Muscle of leg (tissue), 11 donors: Measurements from ENCODE around the gene ZC3H12A. TPM values are rescaled to one million over a fixed set of nuclear protein-coding genes. Genes with fewer than 3 reads are reported as not detected.
"Not testable (repeated sequence)": the region's sequence is repeated elsewhere in the genome, so short reads cannot be mapped to it uniquely, and the experiment has no call there.

Source experiments
- DNase-seq: peaks from one replicate; pipeline ENCODE4 v3.0.0; 2013
- H3K27ac ChIP-seq: one replicate; pipeline ENCODE4 v1.5.1; 2013; ENCODE audit warnings: mild to moderate bottlenecking, low read length, control low read depth
- H3K27me3 ChIP-seq: one replicate; pipeline ENCODE4 v1.6.1; 2013; ENCODE audit warnings: low read length; ENCODE audit not compliant: control insufficient read depth, insufficient read depth
- H3K36me3 ChIP-seq: one replicate; pipeline ENCODE4 v1.6.1; 2013; ENCODE audit warnings: low read length; ENCODE audit not compliant: control insufficient read depth, insufficient read depth
- H3K4me1 ChIP-seq: one replicate; pipeline ENCODE4 v1.6.1; 2013; ENCODE audit warnings: low read length; ENCODE audit not compliant: control insufficient read depth, insufficient read depth
- H3K4me3 ChIP-seq: one replicate; pipeline ENCODE4 v1.5.1; 2013; ENCODE audit warnings: low read length, control low read depth
- H3K9me3 ChIP-seq: replicated peaks from 2 replicates; pipeline ENCODE4 v1.6.1; 2013; ENCODE audit warnings: low read depth, low read length; ENCODE audit not compliant: control insufficient read depth
- WGBS: methylation state at CpG from one replicate; pipeline ENCODE4 v1.1.5; 2013; ENCODE audit warnings: missing lambda C conversion rate; ENCODE audit not compliant: insufficient coverage; 5-methylcytosine and 5-hydroxymethylcytosine counted together
- polyA plus RNA-seq, 8 donors: library from polyadenylated mRNA; unstranded; fragments of 120-200 nt; gene quantifications; one replicate each; pipeline versions ENCODE4 v1.2.1 to v1.2.3, GENCODE V29; 2013; ENCODE audit warnings: inconsistent platforms in 1 of 8, low replicate concordance in 1 of 8; ENCODE audit not compliant: insufficient read length in 8 of 8, insufficient read depth in 1 of 8
- total RNA-seq: library from RNA; stranded (reverse); fragments of 120-200 nt; gene quantifications from one replicate; pipeline ENCODE4 v1.2.4, GENCODE V29; 2013

Gene ZC3H12A
- total and polyA plus RNA-seq, 9 donors = 0.59 to 2.1 (median 1.1) TPM

GRCh38 chr1:37518929-37519328 is 44.5 kb downstream of the ZC3H12A start:
- H3K27ac ChIP-seq, H3K36me3 ChIP-seq, H3K9me3 ChIP-seq, H3K4me1 ChIP-seq, DNase-seq, H3K4me3 ChIP-seq, H3K27me3 ChIP-seq: not testable (repeated sequence)
- 47% methylated on average over 11 of the region's 15 CpGs for WGBS

- Histone ChIP-seq H3K4me3 (no peak overlapping the region), H3K4me1 (peaks cover 7% of the 10 kb centered on the region), H3K9me3 (no peaks in the 10 kb centered on the region)
These were observed 45.2 kb downstream of the ZC3H12A start for GRCh38 chr1:37519613-37520012.

DNA sequence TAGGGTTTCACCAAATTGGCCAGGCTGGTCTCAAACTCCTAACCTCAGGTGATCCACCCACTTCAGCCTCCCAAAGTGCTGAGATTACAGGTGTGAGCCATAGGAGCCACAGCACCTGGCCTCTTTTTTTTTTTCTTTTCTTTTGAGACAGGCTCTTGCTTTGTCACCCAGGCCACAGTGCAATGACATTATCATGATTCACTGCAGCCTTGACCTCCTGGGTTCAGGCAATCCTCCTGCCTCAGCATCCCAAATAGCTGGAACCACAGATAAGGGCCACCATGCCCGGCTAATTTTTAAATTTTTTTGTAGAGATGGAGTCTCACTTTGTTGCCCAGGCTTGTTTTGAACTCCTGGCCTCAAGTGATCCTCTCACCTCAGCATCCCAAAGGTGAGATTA is 55.5 kb downstream of the ZC3H12A start:
- not testable (repeated sequence) for H3K27ac ChIP-seq, H3K4me1 ChIP-seq, DNase-seq, H3K27me3 ChIP-seq, H3K4me3 ChIP-seq, H3K36me3 ChIP-seq, H3K9me3 ChIP-seq
- WGBS = no CpG with 5 or more reads among the region's 1 CpG

More at GRCh38 chr1:37519613-37520012, 45.2 kb downstream of the ZC3H12A start:
- H3K27ac ChIP-seq = no peak overlapping the region
- no peak for DNase-seq
- no peaks in the 10 kb centered on the region for H3K27me3 ChIP-seq
- no peaks in the 10 kb centered on the region for H3K36me3 ChIP-seq

DNA sequence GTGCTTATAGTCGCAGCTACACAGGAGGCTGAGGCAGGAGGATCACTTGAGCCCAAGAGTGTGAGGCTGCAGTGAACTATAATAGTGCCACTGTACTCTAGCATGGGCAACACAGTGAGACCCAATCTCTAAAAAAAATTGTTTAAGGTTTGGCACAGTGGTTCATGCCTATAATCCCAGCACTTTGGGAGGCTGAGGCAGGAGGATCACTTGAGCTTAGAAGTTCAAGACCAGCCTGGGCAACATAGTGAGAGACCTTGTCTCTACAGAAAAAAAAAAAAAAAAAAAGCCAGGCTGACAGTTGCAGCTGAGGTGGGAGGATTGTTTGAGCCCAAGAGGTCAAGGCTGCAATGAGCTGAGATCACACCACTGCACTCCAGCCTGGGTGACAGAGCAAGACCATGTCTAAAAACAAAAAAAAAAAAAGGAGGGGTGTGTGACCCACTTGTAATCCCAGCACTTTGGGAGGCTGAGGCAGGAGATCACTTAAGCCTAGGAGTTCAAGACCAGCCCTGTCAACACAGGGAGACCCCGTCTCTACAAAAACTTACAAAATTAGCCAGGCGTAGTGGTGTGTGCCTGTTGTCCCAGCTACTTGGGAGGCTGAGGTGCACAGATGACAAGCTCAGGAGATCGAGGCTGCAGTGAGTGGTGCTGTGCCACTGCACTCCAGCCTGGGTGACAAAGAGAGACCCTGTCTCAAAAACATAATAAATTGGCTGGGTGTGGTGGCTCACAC is 58.2 kb downstream of the ZC3H12A start:
- H3K4me1 ChIP-seq, H3K9me3 ChIP-seq, DNase-seq, H3K4me3 ChIP-seq, H3K27me3 ChIP-seq, H3K27ac ChIP-seq: not testable (repeated sequence)
- H3K36me3 ChIP-seq = peaks cover 16% of the 10 kb centered on the region
- WGBS = 89% methylated on average over 4 of the region's 4 CpGs

GRCh38 chr1:37533317-37534093 is 59.1 kb downstream of the ZC3H12A start:
- H3K36me3 ChIP-seq = peaks cover 22% of the 10 kb centered on the region
- H3K27ac ChIP-seq = no peak overlapping the region
- DNase-seq = no peak

More at GRCh38 chr1:37533317-37534093, 59.1 kb downstream of the ZC3H12A start:
- no peaks in the 10 kb centered on the region for H3K27me3 ChIP-seq
- WGBS = 100% methylated on average over 1 of the region's 4 CpGs
- no peaks in the 10 kb centered on the region for H3K9me3 ChIP-seq
- H3K4me3 ChIP-seq = no peak overlapping the region
- H3K4me1 ChIP-seq = no peaks in the 10 kb centered on the region

Other genes starting within 250 kb of the ZC3H12A start
- 36.5 TPM for gene MEAF6, start 40.2 kb downstream of the ZC3H12A start, total RNA-seq
- gene MEAF6, start 40.2 kb downstream of the ZC3H12A start, polyA plus RNA-seq = 10 to 100 TPM; 40.4 to 54.8 (median 43.4) TPM
- 7.2 TPM for gene SNIP1, start 79.7 kb downstream of the ZC3H12A start, total RNA-seq
- 10 to 100 TPM in 1 of 8 donors, 1 to 10 TPM in 7; 7.9 to 11.0 (median 9.2) TPM for gene SNIP1, start 79.7 kb downstream of the ZC3H12A start, polyA plus RNA-seq
- gene DNALI1, start 82.4 kb downstream of the ZC3H12A start, total RNA-seq = 8.2 TPM
- gene DNALI1, start 82.4 kb downstream of the ZC3H12A start, polyA plus RNA-seq = 10 to 100 TPM; 13.1 to 22.1 (median 16.4) TPM
- 57.5 TPM for gene GNL2, start 121.4 kb downstream of the ZC3H12A start, total RNA-seq
- 10 to 100 TPM; 48.6 to 66.1 (median 52.7) TPM for gene GNL2, start 121.4 kb downstream of the ZC3H12A start, polyA plus RNA-seq
- gene RSPO1, start 160.3 kb downstream of the ZC3H12A start, total RNA-seq = 0.09 TPM
- 1 to 10 TPM in 1 of 8 donors, under 1 TPM in 2, not detected in 5; 0.05 to 2.0 (median 0.05) TPM for gene RSPO1, start 160.3 kb downstream of the ZC3H12A start, polyA plus RNA-seq
- 2.2 TPM for gene CDCA8, start 217.9 kb downstream of the ZC3H12A start, total RNA-seq
- gene CDCA8, start 217.9 kb downstream of the ZC3H12A start, polyA plus RNA-seq = 10 to 100 TPM in 6 of 8 donors, 1 to 10 TPM in 2; 7.3 to 13.7 (median 11.6) TPM